Measurements from ENCODE around the gene AGTR1.
"Not testable (repeated sequence)": the region's sequence is repeated elsewhere in the genome, so short reads cannot be mapped to it uniquely, and the experiment has no call there.

AGTR1 gene

DNA sequence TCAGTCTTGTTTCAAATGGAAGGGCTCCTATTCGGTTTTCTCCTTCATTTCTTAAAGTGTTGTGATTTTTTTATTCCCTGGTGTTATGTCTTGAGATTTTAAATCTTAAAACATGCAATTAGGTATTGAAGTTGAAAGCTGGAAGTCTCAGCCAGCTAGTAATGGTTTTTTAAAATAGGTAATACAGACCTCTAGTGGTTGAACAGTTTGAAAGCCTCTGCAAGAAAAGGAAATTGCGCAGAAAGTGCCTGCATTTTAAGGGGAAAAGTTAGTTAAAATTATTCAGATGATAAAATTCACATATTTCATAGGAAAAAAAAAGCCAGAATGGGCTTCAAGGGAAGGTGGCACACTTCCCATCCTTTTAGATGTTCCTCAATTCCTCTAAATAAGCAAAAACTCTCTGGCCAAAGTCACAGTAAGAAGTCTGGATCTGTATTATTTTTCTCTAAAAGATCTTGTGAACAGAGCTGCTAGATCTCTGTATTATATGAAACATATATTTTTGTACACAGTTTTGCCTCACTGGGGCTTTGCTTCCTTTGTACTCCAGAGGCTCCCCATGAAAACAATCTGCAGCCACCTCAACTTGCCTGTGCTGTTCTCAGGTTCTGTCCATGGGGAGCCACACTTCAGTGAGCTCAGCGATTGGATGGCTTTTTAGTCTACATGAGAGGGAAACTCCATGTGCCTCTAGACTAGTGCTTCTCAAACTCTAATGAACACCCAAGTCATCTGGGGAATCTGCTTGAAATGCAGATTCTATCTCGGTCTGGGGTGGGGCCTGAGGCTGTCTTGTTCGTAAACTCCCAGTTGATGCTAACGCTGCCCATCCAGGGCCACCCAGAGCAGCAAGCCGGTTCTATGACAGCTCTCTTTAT lies 21.5 kb downstream of the AGTR1 start:
- DNase-seq (ENCODE audit: low spot score) = no peak

- no peak for DNase-seq (ENCODE audit: low spot score)
Measured at GRCh38 chr3:148720873-148721272, 23.2 kb downstream of the AGTR1 start.

GRCh38 chr3:148723631-148724030 lies 25.9 kb downstream of the AGTR1 start:
- DNase-seq (ENCODE audit: low spot score) = no peak

- peak; percentile 2 for DNase-seq (ENCODE audit: low spot score)
Measured at GRCh38 chr3:148727231-148727630, 29.5 kb downstream of the AGTR1 start.

DNA sequence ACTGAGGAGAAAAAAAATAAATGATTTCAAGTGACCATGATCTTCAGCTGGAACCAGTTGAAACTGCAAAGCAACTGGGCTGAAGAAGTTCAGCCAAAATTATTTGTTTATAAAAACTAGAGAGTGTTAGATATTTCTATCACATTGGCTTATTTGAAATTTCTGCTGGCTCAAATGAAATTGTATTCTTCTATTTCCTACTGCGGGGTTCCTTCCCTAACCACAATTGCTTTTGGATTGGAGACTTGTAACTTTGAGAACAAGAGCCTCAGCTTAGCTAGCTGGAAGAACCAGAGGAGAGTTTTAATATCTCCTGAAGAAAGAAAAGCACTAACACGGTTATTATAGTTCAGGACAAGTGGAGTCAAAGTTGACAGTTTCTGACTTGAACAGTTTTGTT lies 31.1 kb downstream of the AGTR1 start:
- DNase-seq (ENCODE audit: low spot score) = no peak

DNA sequence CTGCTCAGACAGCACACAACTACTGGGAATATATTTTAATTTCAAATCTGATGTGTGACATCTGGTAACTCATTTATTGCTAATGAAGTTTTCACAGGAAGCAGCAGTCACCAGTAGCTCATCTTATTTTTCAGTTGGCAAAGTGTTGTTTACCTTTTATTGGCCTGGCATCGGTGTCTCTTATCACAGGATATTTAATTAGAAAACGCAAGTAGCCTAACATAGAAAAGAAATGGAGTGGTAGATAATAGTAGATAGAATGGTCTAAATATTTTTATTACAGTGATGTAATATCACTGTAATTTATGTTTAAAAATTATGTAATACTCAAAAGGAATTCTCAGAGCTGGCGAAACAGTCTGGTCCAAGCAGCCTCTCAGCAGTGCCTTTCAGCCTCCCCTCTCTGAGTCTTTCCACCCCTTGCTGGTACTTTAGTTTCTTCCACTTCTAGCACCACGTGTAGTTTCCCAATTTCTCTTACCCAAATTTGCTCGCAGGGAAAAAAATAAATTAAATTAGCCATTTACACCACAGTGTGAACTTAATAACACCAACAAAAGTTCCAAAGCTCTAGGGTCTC lies 31.9 kb downstream of the AGTR1 start:
- DNase-seq (ENCODE audit: low spot score) = no peak

DNA sequence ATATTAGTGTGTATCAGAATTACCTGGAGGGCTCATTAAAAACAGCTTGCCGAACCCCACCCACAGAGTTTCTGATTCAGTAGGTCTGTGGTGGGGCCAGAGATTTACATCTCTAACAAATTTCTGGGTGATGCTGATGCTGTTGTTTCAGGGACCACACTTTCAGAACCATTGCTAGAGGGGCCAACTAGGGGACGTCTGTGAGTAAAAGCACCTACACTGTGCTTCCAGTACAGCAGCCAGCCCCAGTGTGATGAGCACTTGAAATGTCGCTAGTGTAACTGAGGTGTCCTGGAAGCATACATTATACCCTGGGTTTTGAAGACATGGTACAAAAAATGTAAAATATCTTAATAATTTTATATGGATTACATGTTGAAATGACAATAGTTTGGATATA lies 33.0 kb downstream of the AGTR1 start:
- no peak for DNase-seq (ENCODE audit: low spot score)

DNA sequence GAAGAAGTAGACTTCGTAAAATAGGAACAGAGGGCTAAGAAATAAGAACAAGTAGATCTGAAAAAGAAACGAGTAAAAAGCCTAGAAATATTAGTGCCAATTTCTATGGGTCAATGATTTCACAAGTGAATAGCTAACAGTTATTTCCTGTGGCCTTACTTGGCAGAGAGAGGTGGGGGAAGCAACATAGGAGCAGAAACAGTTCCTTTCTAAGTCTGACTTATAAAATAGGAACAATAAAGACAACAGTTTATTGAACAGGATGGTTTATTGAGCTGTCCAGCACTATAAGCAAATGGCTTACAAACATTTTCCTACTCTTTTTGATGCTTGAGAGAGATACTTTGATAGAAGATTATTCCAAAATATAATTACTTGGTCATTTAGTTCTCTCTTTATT lies 37.9 kb downstream of the AGTR1 start:
- DNase-seq (ENCODE audit: low spot score) = no peak

DNA sequence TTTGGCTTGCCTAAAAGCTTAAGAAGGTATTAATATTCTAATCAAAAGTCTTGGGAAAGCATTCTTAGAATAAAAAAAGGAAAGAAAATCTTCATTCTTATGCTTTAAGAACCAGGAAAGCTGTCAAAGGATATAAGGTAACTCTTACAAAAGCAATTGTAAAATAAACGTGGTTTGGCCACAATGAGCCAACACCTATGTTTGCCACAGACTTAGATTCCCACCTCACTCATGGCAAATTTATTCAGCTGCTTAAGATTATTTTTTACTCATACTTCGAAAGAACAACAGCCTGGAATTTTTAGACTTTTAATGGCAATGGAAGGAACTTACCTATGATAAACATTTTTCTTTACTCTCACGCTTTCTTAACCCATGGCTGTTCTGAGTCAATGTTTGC lies 38.4 kb downstream of the AGTR1 start:
- DNase-seq (ENCODE audit: low spot score) = no peak

DNA sequence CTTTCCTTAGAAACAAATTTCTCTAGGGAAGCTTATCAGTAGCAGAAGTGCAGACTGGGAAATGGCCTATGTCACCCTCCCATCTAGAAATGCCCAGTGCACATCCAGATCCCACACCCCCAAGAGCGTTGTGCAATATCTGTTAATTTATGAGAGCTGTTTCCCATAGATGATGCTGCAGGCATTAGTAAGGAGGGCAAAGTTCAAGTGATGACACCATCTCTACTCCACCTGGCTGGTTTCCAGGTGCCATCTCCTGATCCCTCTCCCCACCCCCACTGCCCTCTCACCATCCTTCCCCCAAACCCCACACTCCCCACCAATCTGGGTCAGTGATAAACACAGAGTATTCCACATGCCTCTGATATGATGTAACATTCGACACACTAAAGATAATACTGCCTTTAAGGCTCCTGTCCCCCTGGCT lies 39.4 kb downstream of the AGTR1 start:
- DNase-seq (ENCODE audit: low spot score) = no peak

DNA sequence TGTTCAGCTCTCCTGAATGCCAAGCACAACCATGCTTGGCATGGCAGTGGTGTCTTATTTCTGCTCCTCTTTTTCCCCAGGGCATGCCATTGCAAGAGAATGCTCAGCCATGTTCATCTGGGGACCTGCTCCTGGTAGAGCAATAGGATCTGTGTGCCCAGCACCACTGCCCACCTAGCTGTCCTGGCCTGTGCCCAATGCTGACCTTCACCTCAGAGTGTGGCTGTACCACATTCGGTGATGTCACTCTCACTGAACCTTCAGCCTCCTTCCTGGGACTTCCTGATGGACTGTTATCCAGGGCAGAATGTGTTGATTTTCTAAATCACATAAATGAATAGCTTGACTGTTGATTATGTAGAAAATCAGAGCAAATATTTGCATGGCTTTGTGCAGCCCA lies 42.0 kb downstream of the AGTR1 start:
- no peak for DNase-seq (ENCODE audit: low spot score)

- no peak for DNase-seq (ENCODE audit: low spot score)
Measured at GRCh38 chr3:148740291-148740690, 42.6 kb downstream of the AGTR1 start.

- DNase-seq (ENCODE audit: low spot score) = no peak
Measured at GRCh38 chr3:148741219-148741618, 43.5 kb downstream of the AGTR1 start.

GRCh38 chr3:148742118-148742517 lies 44.4 kb downstream of the AGTR1 start:
- DNase-seq (ENCODE audit: low spot score) = no peak

DNA sequence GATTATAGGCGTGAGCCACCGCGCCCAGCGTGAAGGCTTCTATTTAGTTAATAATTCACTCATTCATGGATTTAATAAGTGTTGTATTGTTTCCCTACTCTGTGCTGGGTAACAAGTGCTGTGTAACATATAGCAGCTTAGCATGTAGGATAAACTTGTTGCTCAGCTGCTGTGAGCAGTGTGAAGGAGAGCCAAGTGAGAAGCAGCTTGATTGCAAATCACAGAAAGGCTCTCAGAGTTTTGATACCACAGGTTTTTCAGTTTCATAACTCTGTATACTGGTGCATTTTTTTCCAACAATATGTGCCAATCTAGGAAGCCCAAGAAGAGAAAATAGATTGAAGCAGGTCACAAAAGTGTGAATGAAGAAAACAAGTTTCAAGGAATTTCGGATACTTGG lies 48.4 kb downstream of the AGTR1 start:
- no peak for DNase-seq (ENCODE audit: low spot score)

DNA sequence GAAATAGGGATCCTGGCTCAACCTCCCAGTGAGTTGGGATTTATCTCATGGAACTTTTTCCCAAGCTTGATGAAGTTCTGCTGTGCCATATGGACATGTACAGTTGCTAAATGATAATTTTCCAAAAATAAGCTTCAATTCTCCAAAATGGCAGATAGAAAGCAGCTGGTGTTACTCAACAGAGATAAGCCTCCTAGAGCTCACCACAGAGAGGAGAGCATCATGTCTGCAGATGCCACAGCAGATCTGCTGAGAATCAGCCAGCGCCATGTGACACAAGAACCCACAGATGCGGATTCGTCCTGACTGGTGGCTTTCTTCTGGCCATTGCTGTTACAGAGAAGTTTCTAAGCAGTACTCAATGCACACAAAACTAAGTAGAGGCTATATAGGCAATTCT lies 50.6 kb downstream of the AGTR1 start:
- no peak for DNase-seq (ENCODE audit: low spot score)

GRCh38 chr3:148750296-148750695 lies 52.6 kb downstream of the AGTR1 start:
- no peak for DNase-seq (ENCODE audit: low spot score)

- no peak for DNase-seq (ENCODE audit: low spot score)
Measured at GRCh38 chr3:148751461-148751860, 53.8 kb downstream of the AGTR1 start.

DNA sequence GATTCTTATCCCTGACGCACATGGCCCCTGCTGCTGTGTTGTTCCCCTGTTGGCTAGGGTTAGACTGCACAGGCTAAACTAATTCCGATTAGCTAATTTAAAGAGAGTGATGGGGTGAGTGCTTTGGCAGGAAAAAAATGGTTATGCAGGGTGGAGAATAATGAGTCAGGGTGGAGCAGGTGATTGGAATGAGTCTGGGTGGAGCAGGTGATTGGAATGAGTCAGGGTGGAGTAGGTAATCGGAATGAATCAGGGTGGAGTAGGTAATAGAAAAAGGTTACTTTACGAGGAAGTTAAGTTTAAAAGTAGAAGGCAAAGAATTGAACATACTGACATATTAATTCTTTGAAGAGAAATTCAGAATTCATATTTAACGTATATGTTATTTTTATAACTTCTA lies 55.7 kb downstream of the AGTR1 start:
- DNase-seq (ENCODE audit: low spot score) = not testable (repeated sequence)

DNA sequence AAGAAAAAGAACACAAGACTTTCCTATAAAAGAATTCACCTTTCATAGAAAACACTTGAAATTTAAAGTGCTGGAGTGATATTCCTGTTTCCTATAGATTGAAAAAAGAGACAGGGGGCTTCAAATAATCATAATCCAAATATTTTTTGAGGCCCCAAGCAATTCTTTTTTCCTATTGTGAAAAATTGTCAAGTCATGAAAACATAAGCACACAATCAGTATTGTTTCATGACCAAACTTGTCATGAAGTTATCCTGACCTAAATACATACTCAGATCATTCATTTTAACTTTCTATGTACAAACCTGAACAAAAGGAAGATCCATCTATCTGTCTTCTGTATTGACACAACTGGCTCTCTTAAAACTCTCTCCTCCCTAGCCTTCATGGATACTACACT lies 57.9 kb downstream of the AGTR1 start:
- DNase-seq (ENCODE audit: low spot score) = no peak

- DNase-seq (ENCODE audit: low spot score) = no peak
Measured at GRCh38 chr3:148756311-148756710, 58.6 kb downstream of the AGTR1 start.

- no peak for DNase-seq (ENCODE audit: low spot score)
Measured at GRCh38 chr3:148757238-148758215, 59.8 kb downstream of the AGTR1 start.
